ENCODE results near the gene PAM.
"Not testable (repeated sequence)": the region's sequence is repeated elsewhere in the genome, so short reads cannot be mapped to it uniquely, and the experiment has no call there.

Gene PAM

GRCh38 chr5:102946414-102946813 is 191.3 kb downstream of the PAM start:
- ATAC-seq: no peak

- ATAC-seq: no peak
Measured at GRCh38 chr5:102946971-102947370, 191.9 kb downstream of the PAM start.

GRCh38 chr5:102955488-102955887 is 200.4 kb downstream of the PAM start:
- no peak for ATAC-seq

- no peak for ATAC-seq
Measured at GRCh38 chr5:102956599-102956998, 201.5 kb downstream of the PAM start.

- ATAC-seq: no peak
Measured at GRCh38 chr5:102957141-102957540, 202.0 kb downstream of the PAM start.

- ATAC-seq: no peak
Measured at GRCh38 chr5:102958481-102959011, 203.4 kb downstream of the PAM start.

- no peak for ATAC-seq
Measured at GRCh38 chr5:102959055-102959454, 203.9 kb downstream of the PAM start.

- ATAC-seq: no peak
Measured at GRCh38 chr5:102961671-102962070, 206.6 kb downstream of the PAM start.

GRCh38 chr5:102965653-102966052 is 210.5 kb downstream of the PAM start:
- ATAC-seq: no peak

GRCh38 chr5:102969641-102970040 is 214.5 kb downstream of the PAM start:
- ATAC-seq: no peak

- no peak for ATAC-seq
Measured at GRCh38 chr5:102971676-102972293, 216.7 kb downstream of the PAM start.

- ATAC-seq: no peak
Measured at GRCh38 chr5:102974177-102974576, 219.1 kb downstream of the PAM start.

GRCh38 chr5:102975045-102975444 is 219.9 kb downstream of the PAM start:
- no peak for ATAC-seq

- no peak for ATAC-seq
Measured at GRCh38 chr5:102975457-102976182, 220.5 kb downstream of the PAM start.

GRCh38 chr5:102981957-102982635 is 227.0 kb downstream of the PAM start:
- no peak for ATAC-seq

- no peak for ATAC-seq
Measured at GRCh38 chr5:102986074-102986473, 231.0 kb downstream of the PAM start.

GRCh38 chr5:102988459-102988858 is 233.4 kb downstream of the PAM start:
- no peak for ATAC-seq

GRCh38 chr5:102991802-102992201 is 236.7 kb downstream of the PAM start:
- ATAC-seq: no peak

- no peak for ATAC-seq
Measured at GRCh38 chr5:102996011-102996575, 241.0 kb downstream of the PAM start.

- no peak for ATAC-seq
Measured at GRCh38 chr5:102998224-102998623, 243.1 kb downstream of the PAM start.

- no peak for ATAC-seq
Measured at GRCh38 chr5:102999191-102999590, 244.1 kb downstream of the PAM start.

GRCh38 chr5:102999621-103000020 is 244.5 kb downstream of the PAM start:
- ATAC-seq: not testable (repeated sequence)

GRCh38 chr5:103000089-103000488 is 245.0 kb downstream of the PAM start:
- no peak for ATAC-seq
